ENCODE measurements around the gene NEURL1B. TPM values are rescaled to one million over a fixed set of nuclear protein-coding genes. Genes with fewer than 3 reads are reported as not detected.

NEURL1B gene
- total RNA-seq, 1 donor from 2014 or later, result 0.05 TPM

DNA sequence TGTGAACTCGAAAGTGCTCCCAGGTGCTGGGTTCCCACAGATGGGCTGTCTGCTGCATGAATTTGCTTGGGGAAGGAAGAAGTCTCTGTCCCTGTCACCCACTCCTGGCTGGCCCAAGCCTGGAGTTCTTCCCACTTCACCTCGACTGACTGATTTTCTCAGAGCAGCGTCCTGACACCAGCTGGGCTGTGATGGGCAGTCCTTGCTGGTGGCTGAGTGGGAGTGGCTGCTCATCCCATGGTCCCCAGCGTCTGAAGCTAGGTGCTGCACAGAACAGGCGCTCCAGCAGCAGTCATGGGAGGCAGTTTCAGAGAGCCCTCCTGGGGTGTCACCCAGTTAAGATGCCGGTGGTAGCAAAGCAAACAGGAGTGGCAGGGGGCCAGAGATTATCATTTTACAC lies 10.1 kb upstream of the NEURL1B start:
- Mint-ChIP-seq H3K9me3 (no peaks in the 10 kb centered on the region), H3K4me3 (no peak overlapping the region), H3K36me3 (ENCODE audit: low read depth) (no peaks in the 10 kb centered on the region), H3K27ac (no peak overlapping the region), H3K4me1 (ENCODE audit: low read depth) (no peaks in the 10 kb centered on the region), H3K27me3 (ENCODE audit: insufficient read depth) (peaks cover 11% of the 10 kb centered on the region)
- intact Hi-C loops (cut with micrococcal nuclease), result no loop called here
- no peak for DNase-seq (ENCODE audit: low spot score)

DNA sequence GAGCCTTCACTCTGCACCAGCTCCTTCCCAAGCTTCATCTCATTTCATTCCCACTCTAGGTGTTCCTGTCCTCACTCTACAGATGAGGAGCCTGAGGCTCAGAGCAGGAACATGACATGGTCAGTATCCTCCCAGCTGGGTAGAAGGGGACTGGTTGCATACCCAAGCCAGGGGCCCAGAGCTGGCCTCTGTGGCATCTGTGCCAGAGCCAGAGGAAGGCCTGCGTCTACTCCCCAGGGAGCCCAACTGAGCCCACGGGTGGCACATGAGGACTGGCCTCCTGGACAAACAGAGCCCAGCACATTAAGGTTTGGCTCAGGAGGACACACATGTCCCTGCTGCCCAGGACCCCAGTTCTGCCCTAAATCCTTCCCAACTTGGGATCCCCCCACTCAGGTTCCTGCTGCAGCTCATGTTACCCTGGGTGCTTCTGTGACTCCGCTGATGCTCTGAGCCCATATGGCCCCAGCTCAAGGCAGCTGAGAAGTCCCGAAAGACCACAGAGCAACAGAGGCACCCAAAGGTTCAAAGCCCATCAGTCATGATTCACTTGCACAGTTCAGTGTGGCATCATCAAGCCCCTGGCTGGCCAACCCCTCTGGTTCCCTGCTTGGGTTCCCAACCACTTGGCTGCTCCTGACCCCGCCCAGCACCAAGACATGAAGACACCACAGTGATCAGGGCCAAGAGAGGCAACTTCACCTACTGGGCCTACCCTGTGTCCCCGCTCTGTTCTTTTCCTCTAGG lies 8.5 kb upstream of the NEURL1B start:
- Mint-ChIP-seq H3K9me3 (no peaks in the 10 kb centered on the region), H3K27ac (no peak overlapping the region), H3K36me3 (ENCODE audit: low read depth) (no peaks in the 10 kb centered on the region), H3K4me3 (no peak overlapping the region), H3K27me3 (ENCODE audit: insufficient read depth) (peaks cover 7% of the 10 kb centered on the region), H3K4me1 (ENCODE audit: low read depth) (no peaks in the 10 kb centered on the region)
- intact Hi-C loops (cut with micrococcal nuclease), result no loop called here
- no peak for DNase-seq (ENCODE audit: low spot score)

DNA sequence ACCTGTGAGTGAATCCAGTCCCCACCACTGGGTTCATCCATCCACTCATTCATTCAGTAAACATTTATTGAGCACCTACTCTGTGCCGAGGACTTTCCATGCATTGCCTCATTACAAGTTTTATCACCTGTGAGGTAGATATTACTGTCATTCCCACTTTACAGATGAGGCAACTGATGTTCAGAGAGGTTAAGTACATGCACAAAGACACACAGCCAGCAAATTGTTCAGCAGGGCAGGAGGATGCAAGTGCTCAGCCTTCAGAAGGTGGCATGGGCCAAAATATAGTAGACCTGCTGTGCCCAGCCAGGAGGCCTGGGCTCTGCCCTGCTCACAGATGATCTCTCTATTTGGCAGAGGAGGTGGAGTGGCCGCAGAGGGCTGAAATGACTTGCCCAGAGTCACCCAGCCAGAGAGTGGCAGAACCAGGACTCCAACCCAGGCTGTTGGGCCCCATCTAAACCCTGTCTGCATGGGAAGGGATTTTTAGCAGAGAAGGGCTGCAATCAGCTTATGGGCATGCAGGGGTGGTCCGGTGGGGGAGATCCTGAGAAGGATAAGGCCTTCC lies 7.6 kb upstream of the NEURL1B start:
- Mint-ChIP-seq H3K27me3 (ENCODE audit: insufficient read depth) (peaks cover 11% of the 10 kb centered on the region), H3K27ac (no peak overlapping the region), H3K9me3 (no peaks in the 10 kb centered on the region), H3K4me1 (ENCODE audit: low read depth) (no peaks in the 10 kb centered on the region), H3K36me3 (ENCODE audit: low read depth) (no peaks in the 10 kb centered on the region), H3K4me3 (no peak overlapping the region)
- intact Hi-C loops (cut with micrococcal nuclease), result no loop called here
- no peak for DNase-seq (ENCODE audit: low spot score)

DNA sequence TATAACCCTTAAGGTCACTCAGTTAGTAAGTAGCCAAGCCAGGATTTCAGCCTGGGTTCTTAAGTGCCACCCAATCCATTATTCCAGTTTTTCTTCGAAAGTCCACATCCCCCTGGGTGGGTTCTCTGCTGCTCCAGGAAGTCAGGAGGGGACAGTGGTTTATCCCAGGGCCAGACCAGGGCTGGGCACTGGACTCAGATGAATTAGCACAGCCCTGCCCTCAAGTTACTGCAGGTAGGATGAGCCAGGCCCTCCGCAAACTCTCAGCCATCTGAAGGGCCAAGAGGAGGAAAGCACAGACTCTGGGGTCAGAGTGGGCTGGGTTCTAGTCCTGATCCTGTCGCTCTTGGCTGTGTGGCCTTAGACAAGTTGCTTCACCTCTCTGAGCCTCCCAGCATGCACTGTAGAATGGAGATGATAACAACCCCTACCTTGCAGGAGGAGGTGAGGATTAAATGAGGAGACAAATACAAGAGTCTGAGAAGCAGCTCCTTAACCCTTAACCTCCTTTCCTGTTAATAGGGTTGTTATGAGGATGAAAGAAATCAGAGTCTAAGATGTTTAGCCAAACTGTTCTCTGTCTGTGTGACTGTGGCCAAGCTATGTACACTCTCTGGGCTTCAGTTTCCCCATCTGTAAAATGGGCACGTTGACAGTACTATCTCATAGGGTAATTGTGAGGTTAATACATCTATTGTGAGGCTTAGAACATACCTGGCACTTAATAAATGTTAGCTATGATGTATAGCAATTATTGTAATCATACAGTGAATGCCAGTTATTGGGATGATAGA lies 6.8 kb upstream of the NEURL1B start:
- Mint-ChIP-seq H3K4me3 (no peak overlapping the region), H3K27me3 (ENCODE audit: insufficient read depth) (peaks cover 11% of the 10 kb centered on the region), H3K27ac (no peak overlapping the region), H3K9me3 (no peaks in the 10 kb centered on the region), H3K36me3 (ENCODE audit: low read depth) (no peaks in the 10 kb centered on the region), H3K4me1 (ENCODE audit: low read depth) (no peaks in the 10 kb centered on the region)
- no peak for DNase-seq (ENCODE audit: low spot score)
- intact Hi-C loops (cut with micrococcal nuclease), result no loop called here

DNA sequence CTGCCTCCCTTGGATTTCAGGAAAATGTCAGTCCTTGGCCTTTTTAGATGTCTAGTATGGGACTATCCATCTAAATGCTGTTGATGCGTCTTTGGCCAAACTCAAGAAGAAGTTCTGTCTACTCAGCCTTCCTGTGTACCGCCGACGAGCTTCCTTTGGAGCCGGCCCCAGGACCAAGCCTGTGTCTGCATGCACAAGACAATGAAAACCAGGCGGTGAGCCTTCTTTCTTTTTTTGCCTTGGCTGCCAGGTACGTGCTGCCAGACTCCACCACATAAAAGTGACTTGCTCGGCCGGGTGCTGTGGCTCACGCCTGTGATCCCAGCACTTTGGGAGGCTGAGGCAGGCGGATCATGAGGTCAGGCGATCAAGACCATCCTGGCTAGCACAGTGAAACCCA lies 6.0 kb upstream of the NEURL1B start:
- Mint-ChIP-seq H3K27me3 (ENCODE audit: insufficient read depth) (peaks cover 14% of the 10 kb centered on the region), H3K4me1 (ENCODE audit: low read depth) (peaks cover under 1% of the 10 kb centered on the region), H3K36me3 (ENCODE audit: low read depth) (no peaks in the 10 kb centered on the region), H3K9me3 (no peaks in the 10 kb centered on the region), H3K4me3 (no peak overlapping the region), H3K27ac (no peak overlapping the region)
- no peak for DNase-seq (ENCODE audit: low spot score)
- intact Hi-C loops (cut with micrococcal nuclease), result no loop called here

DNA sequence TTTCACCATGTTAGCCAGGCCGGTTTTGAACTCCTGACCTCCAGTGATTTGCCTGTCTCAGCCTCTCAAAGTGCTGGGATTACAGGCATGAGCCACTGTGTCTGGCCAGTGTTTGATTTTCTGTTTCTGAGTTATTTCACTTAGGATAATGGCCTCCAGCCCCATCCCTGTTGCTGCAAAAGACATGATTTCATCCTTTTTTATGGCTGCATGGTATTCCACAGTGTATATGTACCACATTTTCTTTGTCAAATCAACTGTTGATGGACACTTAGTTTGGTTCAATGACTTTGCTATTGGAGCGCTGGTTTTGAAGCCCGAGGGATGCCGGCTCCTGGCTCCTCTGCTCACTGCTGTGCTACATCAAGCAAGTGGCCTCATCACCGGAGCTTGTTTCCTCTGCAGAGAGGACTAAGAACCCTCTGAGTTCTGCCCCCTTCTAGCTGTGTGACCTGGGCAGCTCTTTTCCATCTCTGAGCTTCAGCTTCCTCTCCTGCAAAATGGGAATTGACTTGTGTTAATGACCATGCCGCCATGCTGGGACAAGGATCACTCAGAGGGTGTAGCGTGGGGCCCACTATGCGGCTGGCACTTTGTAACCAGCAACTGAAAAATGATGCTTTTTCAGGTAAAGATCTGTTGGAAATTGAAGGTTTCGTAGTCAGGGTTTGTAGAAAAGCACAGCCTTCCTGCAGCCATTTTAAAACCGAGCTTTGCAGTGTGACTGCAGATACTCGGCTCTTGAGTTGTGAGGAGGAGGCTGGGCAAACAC lies 4.6 kb upstream of the NEURL1B start:
- H3K9me3 Mint-ChIP-seq, result no peaks in the 10 kb centered on the region
- H3K36me3 Mint-ChIP-seq (ENCODE audit: low read depth), result no peaks in the 10 kb centered on the region
- no peak overlapping the region for H3K4me3 Mint-ChIP-seq
- H3K27ac Mint-ChIP-seq, result no peak overlapping the region
- intact Hi-C loops (cut with micrococcal nuclease), result no loop called here
- peaks cover 18% of the 10 kb centered on the region for H3K27me3 Mint-ChIP-seq (ENCODE audit: insufficient read depth)
- peaks cover 7% of the 10 kb centered on the region for H3K4me1 Mint-ChIP-seq (ENCODE audit: low read depth)
- no peak for DNase-seq (ENCODE audit: low spot score)

DNA sequence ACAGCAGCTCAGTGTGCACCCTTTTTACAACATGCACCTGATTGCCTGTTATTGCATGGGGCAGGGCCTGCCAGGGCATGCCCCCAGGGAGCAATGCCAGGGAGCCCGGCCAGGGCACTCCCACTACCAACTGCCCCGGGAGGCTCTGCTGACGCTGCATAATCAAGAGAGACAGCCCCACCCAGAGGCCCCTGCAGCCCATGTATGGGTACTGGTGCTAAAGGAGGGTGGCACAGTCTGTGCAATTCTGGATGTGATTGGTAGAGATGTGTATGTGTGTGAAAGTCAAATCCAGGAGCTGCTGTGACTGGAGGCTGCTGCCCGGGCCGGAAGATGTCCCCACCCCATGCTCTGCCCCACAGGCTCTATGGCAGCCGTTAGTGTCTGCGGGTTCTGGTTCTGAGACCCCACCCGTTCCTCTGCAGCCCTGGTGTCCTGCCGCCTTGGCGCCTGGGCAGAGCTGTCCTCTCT lies 3.9 kb upstream of the NEURL1B start:
- intact Hi-C loops (cut with micrococcal nuclease), result no loop called here
- peaks cover 25% of the 10 kb centered on the region for H3K27me3 Mint-ChIP-seq (ENCODE audit: insufficient read depth)
- H3K4me3 Mint-ChIP-seq, result no peak overlapping the region
- no peak for DNase-seq (ENCODE audit: low spot score)
- H3K4me1 Mint-ChIP-seq (ENCODE audit: low read depth), result peaks cover 7% of the 10 kb centered on the region
- H3K27ac Mint-ChIP-seq, result no peak overlapping the region
- H3K9me3 Mint-ChIP-seq, result no peaks in the 10 kb centered on the region
- no peaks in the 10 kb centered on the region for H3K36me3 Mint-ChIP-seq (ENCODE audit: low read depth)

DNA sequence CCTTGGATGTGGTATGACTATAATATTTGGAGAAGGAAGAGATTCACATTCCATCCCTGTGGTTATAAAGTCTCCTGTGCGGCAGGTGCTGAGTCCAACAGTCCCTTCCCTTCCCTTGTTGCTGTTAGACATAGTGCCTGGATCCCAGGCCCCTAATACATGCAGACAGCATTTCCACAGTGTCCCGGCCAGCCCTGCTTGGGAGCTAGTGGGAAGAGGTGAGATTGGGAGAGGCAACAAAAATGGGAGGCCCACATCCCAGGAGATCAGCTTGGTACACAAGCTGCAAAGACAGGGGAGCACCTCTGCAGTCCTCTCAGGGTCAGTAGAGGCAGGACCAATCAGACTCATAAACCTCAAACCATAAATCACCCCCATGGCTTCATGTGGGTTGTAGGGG lies 3.3 kb upstream of the NEURL1B start:
- intact Hi-C loops (cut with micrococcal nuclease), result no loop called here
- Mint-ChIP-seq H3K27me3 (ENCODE audit: insufficient read depth) (peaks cover 30% of the 10 kb centered on the region), H3K4me3 (no peak overlapping the region), H3K4me1 (ENCODE audit: low read depth) (peaks cover 7% of the 10 kb centered on the region), H3K9me3 (no peaks in the 10 kb centered on the region), H3K36me3 (ENCODE audit: low read depth) (no peaks in the 10 kb centered on the region), H3K27ac (no peak overlapping the region)
- no peak for DNase-seq (ENCODE audit: low spot score)

DNA sequence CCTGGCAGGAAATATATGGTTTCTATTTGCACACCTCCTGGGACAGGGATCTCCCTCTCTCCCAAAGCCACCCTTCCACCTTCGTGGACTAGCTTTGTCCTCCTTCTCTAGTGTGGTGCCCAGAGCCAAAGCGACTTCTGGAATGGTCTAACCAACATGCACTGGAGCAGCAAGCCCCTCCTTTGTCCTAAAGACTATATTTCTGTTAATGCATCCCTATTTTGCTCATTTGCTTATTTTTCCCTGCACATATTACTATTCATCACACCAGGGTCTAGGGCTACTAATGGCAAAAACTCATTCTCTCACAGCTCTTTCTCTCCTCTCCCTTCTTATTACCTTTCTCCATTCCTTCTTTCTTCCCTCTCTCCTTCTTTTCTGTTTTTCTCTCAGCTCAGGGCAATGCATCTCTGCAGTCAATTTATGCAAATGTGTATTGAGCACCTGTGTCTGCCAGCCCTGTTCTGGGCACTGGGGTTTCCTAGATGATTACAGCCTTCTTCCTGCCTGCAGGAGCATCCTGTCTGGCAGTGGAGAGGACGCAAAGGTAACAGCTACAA lies 2.8 kb upstream of the NEURL1B start:
- Mint-ChIP-seq H3K27me3 (ENCODE audit: insufficient read depth) (peaks cover 32% of the 10 kb centered on the region), H3K9me3 (no peaks in the 10 kb centered on the region), H3K4me1 (ENCODE audit: low read depth) (peaks cover 7% of the 10 kb centered on the region), H3K27ac (no peak overlapping the region), H3K36me3 (ENCODE audit: low read depth) (no peaks in the 10 kb centered on the region), H3K4me3 (no peak overlapping the region)
- intact Hi-C loops (cut with micrococcal nuclease), result no loop called here
- no peak for DNase-seq (ENCODE audit: low spot score)

DNA sequence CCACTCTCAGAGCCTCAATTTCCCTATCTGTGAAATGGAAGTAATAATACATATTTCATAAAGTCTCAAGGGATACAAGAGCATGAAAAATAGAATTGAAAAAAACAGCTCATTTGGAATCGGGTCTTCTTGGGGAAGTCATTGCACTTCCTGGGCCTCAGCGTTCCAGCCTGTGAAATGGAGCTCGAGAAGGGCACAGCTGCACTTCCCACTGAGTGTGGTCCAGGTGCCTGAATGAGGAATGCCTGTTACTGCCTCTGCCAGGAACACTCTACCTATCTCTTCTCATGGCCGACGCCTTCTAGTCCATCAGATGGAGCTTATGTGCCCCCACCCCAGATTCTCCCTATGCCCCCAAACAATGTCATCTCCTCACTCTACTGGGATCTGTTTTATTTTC lies 924 bp upstream of the NEURL1B start:
- Mint-ChIP-seq H3K36me3 (ENCODE audit: low read depth) (no peaks in the 10 kb centered on the region), H3K27ac (no peak overlapping the region), H3K27me3 (ENCODE audit: insufficient read depth) (peaks cover 47% of the 10 kb centered on the region), H3K4me1 (ENCODE audit: low read depth) (peaks cover 7% of the 10 kb centered on the region), H3K9me3 (no peaks in the 10 kb centered on the region), H3K4me3 (peak overlapping the region; percentile 70)
- intact Hi-C loops (cut with micrococcal nuclease), result loop anchor here (5.0 kb wide), 1 partner anchor 57 kb away; no protein-coding TSS in a partner anchor
- DNase-seq (ENCODE audit: low spot score), result no peak

DNA sequence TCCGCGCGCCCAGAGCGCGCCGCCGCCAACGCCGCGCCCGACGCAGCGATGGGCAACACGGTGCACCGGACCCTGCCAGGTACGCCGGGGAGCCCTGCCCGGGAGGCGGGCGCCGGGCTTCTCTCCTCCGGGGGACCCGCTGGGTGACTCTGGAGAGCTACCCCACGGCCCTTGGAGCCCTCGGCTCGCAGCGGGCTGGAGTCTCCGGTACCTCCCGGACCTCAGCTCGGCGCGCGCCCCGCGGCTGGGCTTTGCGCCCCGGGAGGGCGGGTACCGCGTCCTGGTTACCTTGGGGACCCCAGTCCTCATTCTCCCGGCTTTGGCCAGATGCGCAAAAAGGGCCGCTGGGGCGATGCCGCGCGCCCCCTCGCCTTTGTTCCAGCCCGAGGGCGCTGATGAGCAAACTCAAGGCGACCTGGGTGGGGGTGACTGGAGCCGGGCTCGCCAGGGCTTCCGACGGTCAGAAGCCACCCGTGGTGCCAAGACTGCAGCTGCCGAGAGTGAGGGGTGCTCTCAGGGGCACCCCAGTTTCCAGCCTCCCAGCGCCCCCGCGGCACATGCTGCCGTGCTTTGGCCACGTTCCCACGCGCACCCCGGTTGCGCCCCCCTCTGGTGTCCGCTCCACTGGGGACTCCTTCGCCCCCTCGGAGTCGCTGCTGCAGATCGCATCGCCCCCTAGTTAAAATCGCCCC lies 442 bp downstream of the NEURL1B start:
- Mint-ChIP-seq H3K36me3 (ENCODE audit: low read depth) (no peaks in the 10 kb centered on the region), H3K9me3 (no peaks in the 10 kb centered on the region), H3K4me3 (peak overlapping the region; percentile 46), H3K4me1 (ENCODE audit: low read depth) (peaks cover 7% of the 10 kb centered on the region), H3K27me3 (ENCODE audit: insufficient read depth) (peaks cover 52% of the 10 kb centered on the region), H3K27ac (no peak overlapping the region)
- no peak for DNase-seq (ENCODE audit: low spot score)
- intact Hi-C loops (cut with micrococcal nuclease), result loop anchor here (5.0 kb wide), 1 partner anchor 56 kb away; no protein-coding TSS in a partner anchor

DNA sequence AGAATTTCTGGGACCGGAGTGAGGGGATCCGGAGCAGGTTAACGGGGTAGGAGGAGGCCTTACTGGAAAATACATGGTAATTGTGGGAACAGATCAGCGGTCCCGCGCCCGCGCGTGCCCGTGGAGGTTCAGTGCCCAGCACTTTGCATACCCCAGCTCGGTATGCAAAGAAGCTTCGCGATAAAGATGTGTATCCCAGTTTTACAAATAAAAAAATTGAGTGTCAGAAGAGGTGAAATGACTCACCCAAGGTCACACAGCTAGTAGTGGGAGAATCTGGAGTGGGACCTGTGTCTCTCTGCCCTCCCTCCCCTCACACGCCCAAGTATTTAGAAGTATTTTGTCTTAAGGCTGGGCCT lies 967 bp downstream of the NEURL1B start:
- no peaks in the 10 kb centered on the region for H3K36me3 Mint-ChIP-seq (ENCODE audit: low read depth)
- intact Hi-C loops (cut with micrococcal nuclease), result loop anchor here (5.0 kb wide), 1 partner anchor 55 kb away; no protein-coding TSS in a partner anchor
- H3K27ac Mint-ChIP-seq, result no peak overlapping the region
- no peak for DNase-seq (ENCODE audit: low spot score)
- peaks cover 52% of the 10 kb centered on the region for H3K27me3 Mint-ChIP-seq (ENCODE audit: insufficient read depth)
- peaks cover 7% of the 10 kb centered on the region for H3K4me1 Mint-ChIP-seq (ENCODE audit: low read depth)
- H3K9me3 Mint-ChIP-seq, result no peaks in the 10 kb centered on the region
- peak overlapping the region; percentile 46 for H3K4me3 Mint-ChIP-seq
